NCI-H1930 (cell line): ENCODE measurements around the gene TOMM5.

Source experiments
- DNase-seq, 2 experiments: peaks; one replicate each; lab custom pipeline; 2025; lab: John Stamatoyannopoulos, UW

TOMM5 gene

DNA sequence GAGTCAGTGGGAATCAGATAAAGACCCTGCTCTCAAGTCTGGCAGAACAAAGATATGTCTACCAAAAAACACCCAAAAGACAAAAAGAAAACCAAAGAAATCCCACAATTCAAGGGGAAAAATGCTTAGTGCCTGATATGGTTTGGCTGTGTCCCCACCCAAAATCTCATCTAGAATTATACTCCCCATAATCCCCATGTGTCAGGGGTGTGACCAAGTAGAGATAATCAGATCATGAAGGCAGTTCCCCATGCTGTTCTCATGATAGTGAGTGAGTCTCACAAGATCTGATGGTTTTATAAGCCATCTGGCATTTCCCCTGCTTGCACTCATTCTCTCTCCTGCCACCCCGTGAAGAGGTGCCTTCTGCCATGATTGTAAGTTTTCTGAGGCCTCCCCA is 29.6 kb downstream of the TOMM5 start:
- DNase-seq: no peak

DNA sequence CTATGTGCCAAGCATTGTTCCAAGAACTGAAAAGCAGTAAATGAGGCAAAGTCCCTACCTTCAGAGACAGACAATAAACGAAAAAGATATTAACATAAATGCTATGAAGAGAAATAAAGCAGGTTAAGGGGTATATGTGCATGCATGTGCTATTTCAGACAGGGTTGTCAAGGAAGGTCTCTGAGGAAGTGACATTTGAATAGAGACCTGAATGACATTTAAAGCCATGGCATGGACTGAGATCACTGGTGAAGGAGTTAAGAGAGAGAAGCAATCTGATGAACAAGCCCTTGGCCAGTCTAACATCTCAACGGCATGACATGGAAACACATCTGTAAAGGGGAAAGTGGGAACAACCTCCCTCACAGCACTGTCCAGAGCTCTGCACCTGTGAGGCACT is 30.7 kb downstream of the TOMM5 start:
- no peak for DNase-seq

- no peak for DNase-seq
Observed at GRCh38 chr9:37559855-37560592, 32.4 kb downstream of the TOMM5 start.

GRCh38 chr9:37559125-37559524 is 33.3 kb downstream of the TOMM5 start:
- no peak for DNase-seq

GRCh38 chr9:37555786-37556185 is 36.6 kb downstream of the TOMM5 start:
- no peak for DNase-seq

DNA sequence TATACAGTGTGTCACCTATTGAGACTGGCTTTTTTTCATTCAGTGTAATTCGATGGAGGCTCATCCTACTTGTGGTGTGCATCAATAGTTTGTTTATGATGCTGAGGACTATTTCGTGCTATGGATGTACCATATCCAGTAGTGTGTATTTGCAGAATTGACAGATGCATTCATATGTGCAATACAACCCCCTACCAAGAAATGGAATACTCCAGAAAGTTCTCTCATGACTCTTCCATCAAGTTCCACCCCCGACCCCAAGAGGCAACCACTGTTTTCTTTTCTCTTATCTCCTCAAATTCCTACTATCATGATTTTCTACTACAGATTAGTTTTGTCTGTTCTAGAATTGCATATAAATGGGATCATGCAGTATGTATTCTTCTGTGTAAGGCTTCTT is 38.1 kb downstream of the TOMM5 start:
- no peak for DNase-seq

DNA sequence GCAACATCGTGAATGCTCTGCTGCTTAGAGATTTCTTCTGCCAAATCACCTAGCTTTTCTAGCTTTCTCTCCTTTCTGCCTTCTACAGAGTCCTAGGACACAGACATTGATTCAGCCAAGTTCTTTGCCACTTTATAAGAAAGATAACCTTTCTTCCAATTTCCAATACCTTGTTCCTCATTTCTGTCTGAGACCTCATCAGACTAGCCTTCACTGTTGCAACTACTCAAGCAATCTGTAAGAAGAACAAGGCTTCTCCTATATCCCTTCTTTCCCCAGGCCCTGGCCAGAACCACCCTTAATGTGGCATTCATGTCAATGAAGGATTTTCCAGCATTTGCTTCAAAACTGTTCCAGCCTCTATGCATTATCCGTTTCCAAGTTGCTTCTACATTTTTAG is 40.5 kb downstream of the TOMM5 start:
- no peak for DNase-seq

- DNase-seq: no peak
Observed at GRCh38 chr9:37551468-37551867, 40.9 kb downstream of the TOMM5 start.

GRCh38 chr9:37550781-37551180 is 41.6 kb downstream of the TOMM5 start:
- no peak for DNase-seq

GRCh38 chr9:37549527-37549926 is 42.9 kb downstream of the TOMM5 start:
- DNase-seq: no peak

GRCh38 chr9:37547328-37547878 is 45.0 kb downstream of the TOMM5 start:
- no peak for DNase-seq

GRCh38 chr9:37543468-37543867 is 48.9 kb downstream of the TOMM5 start:
- no peak for DNase-seq

DNA sequence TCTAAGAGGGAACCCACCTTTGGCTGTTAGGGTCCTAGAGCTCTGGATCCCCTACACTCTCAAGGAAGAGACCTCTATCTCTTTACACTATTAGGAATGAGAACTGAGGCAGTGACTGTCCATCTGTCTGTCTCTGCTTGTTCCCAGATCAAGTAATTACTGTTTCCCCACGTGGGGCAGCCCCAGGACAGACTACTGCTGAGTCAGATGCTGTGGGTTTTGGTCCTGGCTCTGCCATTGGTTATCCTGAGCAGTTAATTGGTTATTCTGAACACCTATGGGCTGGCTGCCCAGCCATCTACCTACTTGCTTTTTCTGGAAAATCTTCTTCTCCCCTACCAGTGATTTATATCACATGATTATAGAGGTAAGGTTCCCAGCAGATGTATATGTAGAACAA is 49.5 kb downstream of the TOMM5 start:
- DNase-seq: no peak

DNA sequence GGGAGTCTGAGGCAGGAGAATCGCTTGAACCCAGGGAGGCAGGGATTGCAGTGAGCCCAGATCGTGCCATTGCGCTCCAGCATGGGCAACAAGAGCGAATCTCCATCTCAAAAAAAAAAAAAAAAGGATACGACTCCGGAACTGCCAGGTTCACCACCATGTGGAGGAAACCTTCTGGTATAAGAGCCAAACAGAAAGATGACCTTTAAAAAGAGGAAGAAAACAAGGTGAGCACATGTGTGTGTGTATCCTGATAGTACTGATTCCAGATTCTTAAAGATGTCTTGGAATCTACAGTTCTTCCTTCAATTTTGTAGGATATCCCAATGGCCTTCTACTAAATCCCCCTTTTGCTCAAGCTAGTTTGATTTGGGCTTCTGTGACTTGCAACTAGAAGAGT is 49.9 kb downstream of the TOMM5 start:
- DNase-seq: no peak

DNA sequence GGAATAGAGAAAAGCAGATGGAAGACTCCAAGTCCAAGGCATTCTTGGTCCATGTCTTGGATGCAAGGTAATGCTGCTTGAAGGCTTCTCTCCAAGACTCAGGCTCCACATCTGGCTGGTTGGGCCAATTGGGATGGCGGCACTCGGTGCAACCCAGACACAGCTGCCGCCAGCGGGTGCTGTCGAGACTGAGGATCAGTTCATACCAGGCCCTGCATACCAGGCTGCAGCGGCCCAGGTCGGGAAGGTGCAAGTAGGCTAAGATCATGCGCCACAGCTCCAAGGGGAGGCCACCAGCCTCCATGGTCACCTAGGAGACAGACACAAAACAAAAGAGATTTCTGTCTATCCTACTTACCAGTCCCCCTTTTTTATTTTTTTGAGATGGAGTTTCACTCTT is 50.9 kb downstream of the TOMM5 start:
- no peak for DNase-seq

GRCh38 chr9:37540634-37541033 is 51.8 kb downstream of the TOMM5 start:
- DNase-seq: no peak

DNA sequence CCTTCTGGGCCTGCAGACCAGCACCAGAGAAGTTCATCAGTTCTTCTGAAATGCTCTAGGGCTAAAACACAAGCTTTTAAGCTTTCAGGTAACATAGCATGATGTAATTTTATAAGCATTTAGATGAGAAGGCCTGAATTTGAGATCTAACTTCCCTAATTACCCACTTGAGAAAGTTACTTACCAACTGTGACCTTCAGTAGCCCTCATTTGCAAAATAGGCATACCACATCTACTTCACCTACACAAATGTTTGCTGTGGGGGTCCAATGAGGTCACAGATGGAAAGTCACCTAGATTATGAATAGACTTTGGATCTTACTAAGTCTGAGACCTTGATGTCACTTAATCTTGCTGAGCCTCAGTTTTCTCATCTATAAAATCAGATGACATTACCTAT is 52.8 kb downstream of the TOMM5 start:
- DNase-seq: no peak
